Activated naive CD8-positive, alpha-beta T cell (primary cell): ENCODE data around the gene ZDHHC14.

Experiments used
- H3K27ac Mint-ChIP-seq: one replicate; pipeline ENCODE4 v1.8.0; 2021; ENCODE audit warnings: mixed read lengths
- H3K27me3 Mint-ChIP-seq: one replicate; pipeline ENCODE4 v1.8.0; 2021; ENCODE audit warnings: mixed read lengths
- H3K36me3 Mint-ChIP-seq: one replicate; pipeline ENCODE4 v1.8.0; 2021; ENCODE audit warnings: mixed read lengths
- H3K4me1 Mint-ChIP-seq: one replicate; pipeline ENCODE4 v1.8.0; 2021; ENCODE audit warnings: low read depth, mixed read lengths
- H3K4me3 Mint-ChIP-seq: one replicate; pipeline ENCODE4 v1.8.0; 2021; ENCODE audit warnings: mild to moderate bottlenecking, mixed read lengths
- H3K9me3 Mint-ChIP-seq: one replicate; pipeline ENCODE4 v1.8.0; 2021; ENCODE audit warnings: low read depth, mixed read lengths

Gene ZDHHC14

GRCh38 chr6:157594292-157594691 lies 213.3 kb downstream of the ZDHHC14 start:
- H3K4me3 Mint-ChIP-seq = no peak overlapping the region
- no peak overlapping the region for H3K27ac Mint-ChIP-seq
- H3K27me3 Mint-ChIP-seq = no peaks in the 10 kb centered on the region
- H3K36me3 Mint-ChIP-seq = peaks cover 6% of the 10 kb centered on the region
- H3K9me3 Mint-ChIP-seq = peaks cover 6% of the 10 kb centered on the region
- no peaks in the 10 kb centered on the region for H3K4me1 Mint-ChIP-seq

- Mint-ChIP-seq H3K27ac (no peak overlapping the region), H3K27me3 (no peaks in the 10 kb centered on the region), H3K4me1 (no peaks in the 10 kb centered on the region), H3K9me3 (no peaks in the 10 kb centered on the region), H3K4me3 (no peak overlapping the region), H3K36me3 (no peaks in the 10 kb centered on the region)
Measured at GRCh38 chr6:157595768-157596167, 214.8 kb downstream of the ZDHHC14 start.

GRCh38 chr6:157596461-157596860 lies 215.5 kb downstream of the ZDHHC14 start:
- H3K27me3 Mint-ChIP-seq = no peaks in the 10 kb centered on the region
- no peaks in the 10 kb centered on the region for H3K36me3 Mint-ChIP-seq
- no peaks in the 10 kb centered on the region for H3K9me3 Mint-ChIP-seq
- no peak overlapping the region for H3K27ac Mint-ChIP-seq
- no peak overlapping the region for H3K4me3 Mint-ChIP-seq
- H3K4me1 Mint-ChIP-seq = no peaks in the 10 kb centered on the region

GRCh38 chr6:157596886-157597285 lies 215.9 kb downstream of the ZDHHC14 start:
- Mint-ChIP-seq H3K27ac (no peak overlapping the region), H3K9me3 (no peaks in the 10 kb centered on the region), H3K4me1 (no peaks in the 10 kb centered on the region), H3K27me3 (no peaks in the 10 kb centered on the region), H3K36me3 (no peaks in the 10 kb centered on the region), H3K4me3 (no peak overlapping the region)

GRCh38 chr6:157597461-157598312 lies 216.7 kb downstream of the ZDHHC14 start:
- Mint-ChIP-seq H3K27ac (no peak overlapping the region), H3K36me3 (no peaks in the 10 kb centered on the region), H3K4me1 (no peaks in the 10 kb centered on the region), H3K4me3 (no peak overlapping the region), H3K27me3 (no peaks in the 10 kb centered on the region), H3K9me3 (no peaks in the 10 kb centered on the region)

GRCh38 chr6:157599191-157599590 lies 218.2 kb downstream of the ZDHHC14 start:
- Mint-ChIP-seq H3K27ac (no peak overlapping the region), H3K9me3 (no peaks in the 10 kb centered on the region), H3K36me3 (no peaks in the 10 kb centered on the region), H3K4me1 (no peaks in the 10 kb centered on the region), H3K27me3 (no peaks in the 10 kb centered on the region), H3K4me3 (no peak overlapping the region)

- H3K4me1 Mint-ChIP-seq = no peaks in the 10 kb centered on the region
- no peaks in the 10 kb centered on the region for H3K36me3 Mint-ChIP-seq
- H3K27me3 Mint-ChIP-seq = no peaks in the 10 kb centered on the region
- no peaks in the 10 kb centered on the region for H3K9me3 Mint-ChIP-seq
- no peak overlapping the region for H3K4me3 Mint-ChIP-seq
- H3K27ac Mint-ChIP-seq = no peak overlapping the region
Measured at GRCh38 chr6:157600807-157601206, 219.8 kb downstream of the ZDHHC14 start.

- Mint-ChIP-seq H3K27me3 (no peaks in the 10 kb centered on the region), H3K4me3 (no peak overlapping the region), H3K36me3 (no peaks in the 10 kb centered on the region), H3K27ac (no peak overlapping the region), H3K4me1 (peaks cover 2% of the 10 kb centered on the region), H3K9me3 (no peaks in the 10 kb centered on the region)
Measured at GRCh38 chr6:157602521-157603295, 221.7 kb downstream of the ZDHHC14 start.

GRCh38 chr6:157603314-157603940 lies 222.4 kb downstream of the ZDHHC14 start:
- H3K27ac Mint-ChIP-seq = no peak overlapping the region
- no peaks in the 10 kb centered on the region for H3K27me3 Mint-ChIP-seq
- H3K4me3 Mint-ChIP-seq = no peak overlapping the region
- H3K4me1 Mint-ChIP-seq = peaks cover 2% of the 10 kb centered on the region
- no peaks in the 10 kb centered on the region for H3K36me3 Mint-ChIP-seq
- H3K9me3 Mint-ChIP-seq = no peaks in the 10 kb centered on the region

- no peaks in the 10 kb centered on the region for H3K27me3 Mint-ChIP-seq
- peaks cover 2% of the 10 kb centered on the region for H3K4me1 Mint-ChIP-seq
- no peak overlapping the region for H3K4me3 Mint-ChIP-seq
- no peaks in the 10 kb centered on the region for H3K9me3 Mint-ChIP-seq
- no peaks in the 10 kb centered on the region for H3K36me3 Mint-ChIP-seq
- no peak overlapping the region for H3K27ac Mint-ChIP-seq
Measured at GRCh38 chr6:157603971-157604370, 223.0 kb downstream of the ZDHHC14 start.

- no peak overlapping the region for H3K4me3 Mint-ChIP-seq
- H3K9me3 Mint-ChIP-seq = no peaks in the 10 kb centered on the region
- H3K27me3 Mint-ChIP-seq = no peaks in the 10 kb centered on the region
- H3K36me3 Mint-ChIP-seq = no peaks in the 10 kb centered on the region
- H3K27ac Mint-ChIP-seq = no peak overlapping the region
- H3K4me1 Mint-ChIP-seq = peaks cover 2% of the 10 kb centered on the region
Measured at GRCh38 chr6:157604816-157605215, 223.8 kb downstream of the ZDHHC14 start.

- Mint-ChIP-seq H3K36me3 (no peaks in the 10 kb centered on the region), H3K4me3 (no peak overlapping the region), H3K9me3 (no peaks in the 10 kb centered on the region), H3K4me1 (peaks cover 2% of the 10 kb centered on the region), H3K27me3 (no peaks in the 10 kb centered on the region), H3K27ac (no peak overlapping the region)
Measured at GRCh38 chr6:157605484-157605883, 224.5 kb downstream of the ZDHHC14 start.

- no peak overlapping the region for H3K27ac Mint-ChIP-seq
- H3K27me3 Mint-ChIP-seq = no peaks in the 10 kb centered on the region
- H3K36me3 Mint-ChIP-seq = no peaks in the 10 kb centered on the region
- H3K4me1 Mint-ChIP-seq = peaks cover 2% of the 10 kb centered on the region
- H3K4me3 Mint-ChIP-seq = no peak overlapping the region
- no peaks in the 10 kb centered on the region for H3K9me3 Mint-ChIP-seq
Measured at GRCh38 chr6:157606516-157606915, 225.5 kb downstream of the ZDHHC14 start.

GRCh38 chr6:157607317-157608109 lies 226.5 kb downstream of the ZDHHC14 start:
- no peak overlapping the region for H3K4me3 Mint-ChIP-seq

More at GRCh38 chr6:157607317-157608109, 226.5 kb downstream of the ZDHHC14 start:
- H3K9me3 Mint-ChIP-seq = no peaks in the 10 kb centered on the region
- H3K27ac Mint-ChIP-seq = no peak overlapping the region
- peaks cover 2% of the 10 kb centered on the region for H3K4me1 Mint-ChIP-seq
- H3K36me3 Mint-ChIP-seq = no peaks in the 10 kb centered on the region
- H3K27me3 Mint-ChIP-seq = no peaks in the 10 kb centered on the region
